GM18861 (cell line): ENCODE measurements around the gene GPX3.

Source experiments
- ATAC-seq: cut with Tn5 transposase; IDR thresholded peaks from one replicate; pipeline ENCODE4 v1.9.1; 2021; ENCODE audit not compliant: unreplicated experiment

GPX3 gene

DNA sequence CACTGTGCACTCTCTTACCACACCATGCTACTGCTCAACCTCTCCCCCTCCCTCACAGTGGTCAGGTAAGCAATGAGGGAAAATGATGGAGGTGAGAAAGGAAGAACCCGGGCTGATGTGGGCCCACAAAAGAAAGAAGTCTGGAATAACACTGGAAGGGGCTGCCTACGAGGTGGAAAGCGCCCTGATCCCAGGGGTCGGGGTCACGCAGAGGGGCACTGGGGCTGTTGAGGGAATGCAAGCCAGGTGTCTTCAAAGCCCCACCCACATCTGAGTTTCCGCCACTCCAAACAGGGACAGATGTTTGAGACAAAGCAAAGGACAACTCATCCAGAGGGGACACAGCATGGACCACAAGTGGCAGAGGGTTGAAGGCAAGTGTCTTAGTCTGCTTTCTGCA is 56.2 kb downstream of the GPX3 start:
- no peak for ATAC-seq

DNA sequence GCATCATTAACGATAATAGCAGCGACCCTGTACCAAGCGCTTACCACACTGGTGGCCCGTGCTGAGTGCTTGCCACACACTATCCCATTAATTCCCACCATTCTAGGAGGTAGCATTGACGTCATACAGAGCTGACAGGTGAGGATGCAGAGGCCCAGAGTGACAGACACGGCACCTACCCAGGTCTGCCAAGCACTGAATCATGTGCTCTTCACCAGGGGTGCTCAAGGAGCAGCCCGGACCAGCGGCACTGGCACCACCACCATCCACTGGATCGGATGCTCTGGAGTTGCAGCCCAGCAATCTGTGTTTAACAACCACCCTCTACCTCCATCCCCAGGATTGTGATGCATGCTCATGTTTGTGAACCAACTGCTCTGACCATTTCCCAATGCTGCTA is 57.0 kb downstream of the GPX3 start:
- ATAC-seq = no peak

DNA sequence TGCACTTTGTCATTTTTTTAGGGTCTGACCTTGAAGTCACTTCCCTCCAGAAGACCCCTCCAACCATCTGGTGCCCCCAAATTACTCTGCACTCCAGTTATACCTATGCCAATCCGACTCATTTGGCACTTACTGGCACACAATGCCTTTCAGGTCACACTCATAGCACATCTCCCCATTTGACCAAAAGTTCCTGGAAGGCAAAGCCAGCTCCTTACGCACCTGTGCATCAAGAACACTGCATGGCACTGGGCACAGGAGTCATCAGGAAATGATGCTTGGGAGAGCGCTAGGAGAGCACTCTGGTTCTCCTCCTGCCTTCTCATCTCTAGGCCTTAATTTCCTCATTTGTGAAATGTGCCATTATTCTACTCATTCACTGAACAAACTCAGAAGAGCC is 57.6 kb downstream of the GPX3 start:
- ATAC-seq = no peak
